NT2/D1 (cell line): ENCODE data around the gene TCTA.
A peak's percentile ranks its signal among the peaks of the same experiment; 100 is the strongest.

Experiments
- DNase-seq: peaks from one replicate; pipeline ENCODE4 v3.0.0-alpha.2; 2011; ENCODE audit warnings: low read depth, low spot score
- H3K27me3 ChIP-seq: 2 replicates; pipeline ENCODE4 v1.6.0; 2011; ENCODE audit warnings: mild to moderate bottlenecking; ENCODE audit not compliant: insufficient read length, insufficient read depth
- H3K36me3 ChIP-seq: 2 replicates; pipeline ENCODE4 v1.6.1; 2011; ENCODE audit warnings: mild to moderate bottlenecking, low read length, mixed read lengths; ENCODE audit not compliant: insufficient read depth, insufficient read length
- H3K4me1 ChIP-seq: 2 replicates; pipeline ENCODE4 v1.5.1; 2011; ENCODE audit not compliant: insufficient read depth, insufficient read length
- H3K4me3 ChIP-seq: 2 replicates; pipeline ENCODE4 v1.5.1; 2011; ENCODE audit warnings: low read depth; ENCODE audit not compliant: insufficient read length
- H3K9ac ChIP-seq: 2 replicates; pipeline ENCODE4 v1.6.0; 2011; ENCODE audit warnings: low read depth; ENCODE audit not compliant: insufficient read length
- H3K9me3 ChIP-seq: 2 replicates; pipeline ENCODE4 v1.5.1; 2011; ENCODE audit warnings: mild to moderate bottlenecking, low read length; ENCODE audit not compliant: insufficient read depth
- SUZ12 ChIP-seq: IDR thresholded peaks from 2 replicates; pipeline ENCODE4 v1.6.1; 2011; ENCODE audit not compliant: insufficient read length, insufficient read depth; ENCODE audit errors: extremely low read depth
- YY1 ChIP-seq: IDR thresholded peaks from 2 replicates; pipeline ENCODE4 v1.6.1; 2011; ENCODE audit not compliant: insufficient read length, insufficient read depth
- ZNF274 ChIP-seq: IDR thresholded peaks from 2 replicates; pipeline ENCODE4 v1.6.1; 2011; ENCODE audit warnings: mild to moderate bottlenecking, low read depth, low read length

TCTA gene, protein sequence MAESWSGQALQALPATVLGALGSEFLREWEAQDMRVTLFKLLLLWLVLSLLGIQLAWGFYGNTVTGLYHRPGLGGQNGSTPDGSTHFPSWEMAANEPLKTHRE

DNA sequence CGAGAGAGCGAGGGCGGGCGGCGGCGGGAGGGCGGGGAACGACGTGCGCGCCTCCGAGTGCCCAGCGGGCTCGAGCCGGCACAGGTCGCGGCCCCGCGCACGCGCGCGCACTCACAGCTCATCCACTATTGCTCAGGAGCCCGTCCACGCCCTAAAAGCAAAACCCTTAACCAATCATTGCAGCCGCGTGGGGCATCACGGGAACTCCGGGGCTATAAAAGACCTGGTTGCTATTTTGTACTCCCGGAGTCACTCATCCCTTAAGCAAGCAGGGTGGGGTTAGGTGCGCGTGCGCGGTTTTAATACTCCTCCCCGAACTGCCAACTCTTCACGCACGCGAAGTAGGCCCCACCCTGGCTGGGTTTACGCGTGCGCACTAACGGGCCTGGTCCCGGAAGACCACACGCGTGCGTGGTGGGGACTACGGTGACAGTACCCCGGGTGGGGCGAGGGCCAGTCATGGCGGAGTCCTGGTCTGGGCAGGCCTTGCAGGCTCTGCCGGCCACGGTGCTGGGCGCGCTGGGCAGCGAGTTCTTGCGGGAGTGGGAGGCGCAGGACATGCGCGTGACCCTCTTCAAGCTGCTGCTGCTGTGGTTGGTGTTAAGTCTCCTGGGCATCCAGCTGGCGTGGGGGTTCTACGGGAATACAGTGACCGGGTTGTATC, at the start of gene TCTA, which contains the start of gene RHOA:
Gene TCTA, plus strand, starts transcription at position 456 of the 664 bp plus-strand sequence. Its CDS starts 4 bp downstream, at position 460.
Gene RHOA, minus strand, starts transcription at position 9 of the 664 bp plus-strand sequence. CDS start 36,387 bp downstream, outside the sequence.
- TF ChIP-seq YY1 (no peak), SUZ12 (no peak), ZNF274 (no peak)

DNA sequence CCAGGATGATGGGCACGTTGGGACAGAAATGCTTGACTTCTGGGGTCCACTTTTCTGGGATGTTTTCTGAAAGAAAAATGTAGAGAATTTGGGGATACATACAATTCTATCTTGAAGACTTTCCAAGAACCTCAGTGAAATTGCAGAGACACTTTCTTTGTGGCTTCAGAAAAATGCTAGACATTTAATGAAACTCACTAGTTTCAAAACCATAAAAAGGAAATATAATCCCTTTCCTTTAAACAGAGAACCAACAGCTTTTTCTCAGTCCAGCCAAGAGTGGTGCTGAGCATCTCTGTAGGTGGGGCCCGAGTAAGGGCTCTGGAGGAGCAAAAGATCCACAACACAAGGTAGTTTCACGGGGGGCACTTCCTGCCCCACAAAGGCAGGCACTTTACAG, 49.7 kb upstream of the TCTA start:
- Histone ChIP-seq H3K9me3 (no peaks in the 10 kb centered on the region), H3K9ac (no peak overlapping the region), H3K36me3 (peaks cover 79% of the 10 kb centered on the region)

More for the DNA sequence above, at the start of gene TCTA, which contains the start of gene RHOA:
- Histone ChIP-seq H3K9me3 (no peaks in the 10 kb centered on the region), H3K4me1 (peaks cover 8% of the 10 kb centered on the region), H3K27me3 (no peaks in the 10 kb centered on the region), H3K36me3 (peaks cover 34% of the 10 kb centered on the region), H3K4me3 (peak within 1 kb of the TSS; percentile 92), H3K9ac (peak within 1 kb of the TSS; percentile 99)
- DNase-seq, result peak; percentile 98

DNA sequence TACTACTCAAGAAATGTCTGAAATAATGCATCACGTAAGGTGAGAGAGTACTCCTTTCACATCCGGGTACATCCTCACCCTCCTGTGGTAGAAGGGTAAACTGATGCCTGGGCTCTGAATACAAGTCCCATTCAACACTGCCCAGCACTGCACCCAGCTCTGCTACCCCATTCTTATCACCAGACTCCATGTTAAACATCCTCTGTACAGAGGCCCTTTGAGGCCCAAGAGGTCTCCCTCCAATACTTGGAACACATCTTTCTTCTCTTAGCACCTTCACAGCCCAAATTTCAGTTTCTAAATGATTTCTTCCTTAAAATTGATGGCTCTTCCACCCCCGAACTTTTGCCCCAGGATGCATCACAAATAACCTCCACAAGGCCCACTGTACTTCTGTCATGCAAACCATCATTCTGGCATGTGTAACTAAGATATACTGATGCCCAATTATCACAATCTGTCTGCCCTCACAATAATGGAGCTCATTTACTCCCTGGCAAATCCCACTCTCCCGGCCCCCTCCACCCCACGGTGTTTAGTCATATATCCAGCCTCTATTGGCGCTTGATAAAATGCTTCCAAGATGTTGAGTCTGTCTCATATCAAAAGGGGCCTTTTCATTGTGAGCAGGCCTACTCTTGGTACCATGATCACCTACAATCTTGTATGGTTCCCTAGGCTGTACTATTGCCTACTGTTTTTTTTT, 41.5 kb upstream of the TCTA start:
- H3K27me3 ChIP-seq, result no peaks in the 10 kb centered on the region
- no peak for DNase-seq

More for the DNA sequence above, 49.7 kb upstream of the TCTA start:
- Histone ChIP-seq H3K4me3 (no peak overlapping the region), H3K4me1 (peaks cover 3% of the 10 kb centered on the region), H3K27me3 (no peaks in the 10 kb centered on the region)
- DNase-seq, result no peak
- TF ChIP-seq YY1 (no peak), SUZ12 (no peak), ZNF274 (no peak)

DNA sequence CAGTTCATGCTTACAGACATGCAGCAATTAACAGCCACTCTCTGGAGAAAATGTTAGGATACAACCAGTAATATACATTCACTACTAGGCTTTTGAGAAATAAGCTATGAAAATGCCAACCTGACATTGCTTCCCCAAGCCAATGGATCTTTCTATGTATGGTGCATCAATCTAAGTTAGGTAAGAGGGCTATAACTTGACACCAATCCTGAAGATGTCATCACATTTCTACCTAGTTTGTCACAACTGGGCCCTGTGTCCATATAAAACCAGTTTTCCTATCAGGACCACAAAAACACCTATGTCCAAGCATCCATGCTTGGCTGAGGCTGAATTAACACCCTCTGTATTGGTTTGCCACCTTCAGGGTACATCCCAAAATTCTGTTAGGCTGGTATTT, 40.3 kb upstream of the TCTA start:
- Histone ChIP-seq H3K36me3 (peaks cover 86% of the 10 kb centered on the region), H3K4me1 (no peaks in the 10 kb centered on the region), H3K9me3 (no peaks in the 10 kb centered on the region), H3K9ac (no peak overlapping the region), H3K4me3 (no peak overlapping the region), H3K27me3 (no peaks in the 10 kb centered on the region)
- no peak for TF ChIP-seq YY1
- DNase-seq, result no peak

More for the DNA sequence above, 41.5 kb upstream of the TCTA start:
- peaks cover 95% of the 10 kb centered on the region for H3K36me3 ChIP-seq
- H3K9ac ChIP-seq, result no peak overlapping the region
- no peaks in the 10 kb centered on the region for H3K9me3 ChIP-seq
- H3K4me3 ChIP-seq, result no peak overlapping the region
- H3K4me1 ChIP-seq, result no peaks in the 10 kb centered on the region
- no peak for TF ChIP-seq ZNF274
- no peak for TF ChIP-seq SUZ12
- TF ChIP-seq YY1, result no peak

DNA sequence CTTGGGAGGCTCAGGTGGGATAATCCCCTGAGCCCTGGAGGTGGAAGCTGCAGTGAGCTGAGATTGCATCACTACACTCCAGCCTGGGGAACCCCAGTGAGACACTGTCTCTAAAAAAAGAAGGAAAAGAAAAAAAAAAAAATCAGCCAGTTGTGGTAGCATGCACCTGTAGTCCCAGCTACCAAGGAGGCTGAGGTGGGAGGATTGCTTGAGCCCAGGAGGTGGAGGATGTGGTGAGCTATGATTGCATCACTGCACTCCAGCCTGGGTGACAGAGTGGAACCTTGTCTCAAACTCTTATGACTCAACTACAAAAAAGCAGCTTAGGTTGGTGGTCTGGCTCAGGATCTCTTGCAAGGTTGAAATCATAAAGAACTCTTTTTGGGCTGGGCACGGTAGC, 34.7 kb upstream of the TCTA start:
- H3K4me3 ChIP-seq, result no peak overlapping the region
- no peak for DNase-seq
- H3K4me1 ChIP-seq, result no peaks in the 10 kb centered on the region
- no peaks in the 10 kb centered on the region for H3K27me3 ChIP-seq
- no peak overlapping the region for H3K9ac ChIP-seq
- peaks cover 36% of the 10 kb centered on the region for H3K36me3 ChIP-seq
- TF ChIP-seq ZNF274, result no peak
- no peak for TF ChIP-seq YY1
- TF ChIP-seq SUZ12, result no peak
- no peaks in the 10 kb centered on the region; the same call in 1 of the 2 replicates for H3K9me3 ChIP-seq

DNA sequence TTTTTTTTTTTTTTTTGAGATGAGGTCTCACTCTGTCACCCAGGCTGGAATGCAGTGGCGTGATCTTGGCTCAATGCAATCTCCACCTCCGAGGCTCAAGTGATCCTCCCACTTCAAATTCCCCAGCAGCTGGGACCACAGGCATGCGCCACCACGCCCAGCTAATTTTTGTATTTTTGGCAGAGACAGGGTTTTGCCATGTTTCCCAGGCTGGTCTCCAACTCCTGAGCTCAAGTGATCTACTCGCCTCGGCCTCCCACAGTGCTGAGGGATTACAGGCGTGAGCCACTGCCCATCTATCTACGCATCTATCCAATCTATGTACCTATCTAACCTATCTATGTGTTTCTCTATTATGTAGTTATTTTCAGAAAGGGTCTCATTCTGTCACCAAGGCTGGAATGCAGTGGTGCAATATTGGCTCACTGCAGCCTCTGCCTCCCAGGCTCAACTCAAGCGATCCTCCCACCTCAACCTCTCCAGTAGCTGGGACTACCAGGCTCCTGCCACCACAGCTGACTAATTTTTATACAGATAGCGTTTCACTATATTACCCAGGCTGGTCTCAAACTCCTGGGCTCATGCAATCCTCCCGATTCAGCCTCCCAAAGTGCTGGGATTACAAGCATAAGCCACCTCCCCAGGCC, 33.9 kb upstream of the TCTA start:
- Histone ChIP-seq H3K9ac (no peak overlapping the region), H3K4me3 (no peak overlapping the region), H3K4me1 (no peaks in the 10 kb centered on the region), H3K27me3 (no peaks in the 10 kb centered on the region), H3K36me3 (peaks cover 27% of the 10 kb centered on the region), H3K9me3 (no peaks in the 10 kb centered on the region; the same call in 1 of the 2 replicates)
- TF ChIP-seq YY1, result no peak
- no peak for TF ChIP-seq ZNF274
- no peak for TF ChIP-seq SUZ12
- no peak for DNase-seq

DNA sequence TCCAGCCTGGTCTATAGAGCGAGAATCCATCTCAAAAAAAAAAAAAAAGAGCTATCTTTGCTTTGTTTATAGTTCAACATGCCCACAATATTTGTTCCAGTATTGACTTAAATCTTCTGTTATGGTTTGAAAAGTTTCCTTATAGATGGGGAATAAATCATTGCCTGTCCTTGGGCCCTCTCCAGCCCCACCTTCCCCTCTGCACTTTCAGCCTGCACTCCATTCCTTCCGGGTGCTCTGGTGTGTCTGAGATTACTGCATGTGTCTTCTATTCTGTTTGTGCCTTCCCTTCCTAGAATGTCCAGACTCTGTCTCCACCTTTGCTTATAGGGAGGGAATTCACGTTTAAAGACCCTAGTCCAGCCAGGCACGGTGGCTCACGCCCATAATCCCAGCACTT, 28.8 kb upstream of the TCTA start:
- Histone ChIP-seq H3K36me3 (peaks cover 7% of the 10 kb centered on the region), H3K9me3 (no peaks in the 10 kb centered on the region; the same call in 1 of the 2 replicates), H3K27me3 (no peaks in the 10 kb centered on the region), H3K4me3 (no peak overlapping the region), H3K9ac (no peak overlapping the region), H3K4me1 (no peaks in the 10 kb centered on the region)
- TF ChIP-seq YY1 (no peak), SUZ12 (no peak), ZNF274 (no peak)
- DNase-seq, result no peak
